Activated CD8-positive, alpha-beta T cell treated with anti-CD3 and anti-CD28 coated beads for 36 hours (primary cell): ENCODE measurements around the gene CD248. TPM values are rescaled to one million over a fixed set of nuclear protein-coding genes. Genes with fewer than 3 reads are reported as not detected.

Experiments used
- ATAC-seq: fragments of 200-7000 bp; cut with Tn5 transposase; one replicate; pipeline ENCODE4 v1.10.0; 2021; ENCODE audit warnings: mild to moderate bottlenecking, moderate library complexity
- CTCF ChIA-PET: fragments of 350-600 bp; sonication (Branson Sonifier 250); formaldehyde crosslinking; loops from one replicate; lab custom pipeline; 2021; ENCODE audit warnings: antibody characterized with exemption; lab: Charles Lee
- POLR2A ChIA-PET: fragments of 350-600 bp; sonication (Branson Sonifier 250); formaldehyde crosslinking; loops from one replicate; lab custom pipeline; 2021; ENCODE audit warnings: antibody characterized with exemption; lab: Charles Lee
- DNase-seq: peaks from one replicate; pipeline ENCODE4 v3.0.0-alpha.2; 2020
- H3K27ac Mint-ChIP-seq: one replicate; pipeline ENCODE4 v1.8.0; 2021; ENCODE audit warnings: mild to moderate bottlenecking, mixed read lengths
- H3K27me3 Mint-ChIP-seq: one replicate; pipeline ENCODE4 v1.8.0; 2021; ENCODE audit warnings: mixed read lengths
- H3K36me3 Mint-ChIP-seq: one replicate; pipeline ENCODE4 v1.8.0; 2021; ENCODE audit warnings: low read depth, mixed read lengths
- H3K4me1 Mint-ChIP-seq: one replicate; pipeline ENCODE4 v1.8.0; 2021; ENCODE audit warnings: low read depth, mixed read lengths
- H3K4me3 Mint-ChIP-seq: one replicate; pipeline ENCODE4 v1.8.0; 2021; ENCODE audit warnings: mild to moderate bottlenecking, moderate library complexity, mixed read lengths
- H3K9me3 Mint-ChIP-seq: one replicate; pipeline ENCODE4 v1.8.0; 2021; ENCODE audit warnings: mixed read lengths
- intact Hi-C: fragments of 100-400 bp; cut with micrococcal nuclease; formaldehyde crosslinking; loops from one replicate; pipeline ENCODE4 v1.10.0; 2022
- total RNA-seq, 2 experiments: library from RNA; stranded (reverse); gene quantifications; one replicate each; pipeline ENCODE4 v1.2.3, GENCODE V29; 2021
- TF ChIP-seq, protein P1 (sequence below): fragments of 200-600 bp; IDR thresholded peaks from one replicate; pipeline ENCODE4 v1.8.0; 2022; ENCODE audit warnings: antibody characterized with exemption, mild to moderate bottlenecking

CD248 gene
- total RNA-seq, 2 experiments from 2014 or later, result 16.3 to 16.8 TPM

DNA sequence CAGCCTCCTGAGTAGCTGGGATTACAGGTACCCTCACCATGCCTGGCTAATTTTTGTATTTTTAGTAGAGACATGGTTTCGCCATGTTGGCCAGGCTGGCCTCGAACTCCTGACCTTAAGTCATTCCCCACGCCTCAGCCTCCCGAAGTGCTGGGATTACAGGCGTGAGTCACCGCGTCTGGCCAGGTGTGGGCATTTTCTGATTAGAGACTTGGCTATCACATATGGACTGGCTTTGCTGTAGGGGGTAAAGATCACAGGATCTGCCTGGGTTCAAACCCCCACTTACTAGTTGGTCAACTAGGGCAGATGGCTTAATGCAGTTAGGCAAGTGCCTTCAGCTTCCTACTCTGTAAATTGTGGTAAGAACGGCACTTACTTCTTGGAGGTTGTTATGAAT is 6.5 kb downstream of the CD248 start:
- no peak overlapping the region for H3K4me3 Mint-ChIP-seq
- DNase-seq, result no peak
- H3K36me3 Mint-ChIP-seq, result peaks cover 2% of the 10 kb centered on the region
- POLR2A ChIA-PET, result interaction anchor here (0.9 to 2.2 kb wide), 2 partner anchors 35 to 79 kb away, joined by 3 to 6 read pairs; no protein-coding TSS in a partner anchor
- intact Hi-C loops, result loop anchor here (5.0 kb wide), 2 partner anchors 37 to 77 kb away; partner anchors contain the start of genes B4GAT1 and BRMS1
- H3K4me1 Mint-ChIP-seq, result peaks cover 16% of the 10 kb centered on the region
- H3K27ac Mint-ChIP-seq, result no peak overlapping the region
- TF ChIP-seq, protein P1, sequence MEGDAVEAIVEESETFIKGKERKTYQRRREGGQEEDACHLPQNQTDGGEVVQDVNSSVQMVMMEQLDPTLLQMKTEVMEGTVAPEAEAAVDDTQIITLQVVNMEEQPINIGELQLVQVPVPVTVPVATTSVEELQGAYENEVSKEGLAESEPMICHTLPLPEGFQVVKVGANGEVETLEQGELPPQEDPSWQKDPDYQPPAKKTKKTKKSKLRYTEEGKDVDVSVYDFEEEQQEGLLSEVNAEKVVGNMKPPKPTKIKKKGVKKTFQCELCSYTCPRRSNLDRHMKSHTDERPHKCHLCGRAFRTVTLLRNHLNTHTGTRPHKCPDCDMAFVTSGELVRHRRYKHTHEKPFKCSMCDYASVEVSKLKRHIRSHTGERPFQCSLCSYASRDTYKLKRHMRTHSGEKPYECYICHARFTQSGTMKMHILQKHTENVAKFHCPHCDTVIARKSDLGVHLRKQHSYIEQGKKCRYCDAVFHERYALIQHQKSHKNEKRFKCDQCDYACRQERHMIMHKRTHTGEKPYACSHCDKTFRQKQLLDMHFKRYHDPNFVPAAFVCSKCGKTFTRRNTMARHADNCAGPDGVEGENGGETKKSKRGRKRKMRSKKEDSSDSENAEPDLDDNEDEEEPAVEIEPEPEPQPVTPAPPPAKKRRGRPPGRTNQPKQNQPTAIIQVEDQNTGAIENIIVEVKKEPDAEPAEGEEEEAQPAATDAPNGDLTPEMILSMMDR, result no peak
- CTCF ChIA-PET, result interaction anchor here (3.7 to 10.2 kb wide), 4 partner anchors 9 to 76 kb away, joined by 37 to 149 read pairs (median 86); partner anchors contain the start of gene RIN1
- H3K9me3 Mint-ChIP-seq, result no peaks in the 10 kb centered on the region
- ATAC-seq, result no peak
- no peaks in the 10 kb centered on the region for H3K27me3 Mint-ChIP-seq

DNA sequence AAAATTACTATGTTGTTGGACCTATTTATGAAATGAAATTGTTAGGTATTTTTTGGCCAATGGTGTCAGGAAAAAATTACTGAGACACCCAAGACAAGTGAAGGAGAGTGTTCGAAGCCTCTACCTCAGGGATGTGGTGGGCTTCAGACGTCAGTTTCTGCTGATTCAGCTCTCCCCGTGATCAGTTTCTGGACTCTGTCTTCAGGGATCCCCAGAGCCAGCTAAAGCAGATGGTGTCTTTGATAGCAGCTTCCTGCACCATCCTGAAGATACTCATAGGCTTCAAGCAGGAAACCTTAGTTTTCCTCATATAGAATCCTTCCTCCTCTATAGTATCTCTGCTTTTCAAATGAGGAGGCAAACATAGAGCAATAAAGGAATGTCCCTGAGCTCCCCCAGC is 7.4 kb downstream of the CD248 start:
- Mint-ChIP-seq H3K27ac (no peak overlapping the region), H3K4me3 (no peak overlapping the region), H3K27me3 (no peaks in the 10 kb centered on the region), H3K9me3 (no peaks in the 10 kb centered on the region), H3K4me1 (peaks cover 9% of the 10 kb centered on the region), H3K36me3 (no peaks in the 10 kb centered on the region)
- intact Hi-C loops, result no loop called here
- CTCF ChIA-PET, result interaction anchor here (1.4 to 10.2 kb wide), 5 partner anchors 8 to 77 kb away, joined by 6 to 149 read pairs (median 39); partner anchors contain the start of genes BRMS1 and RIN1
- DNase-seq (no peak), ATAC-seq (no peak)
- TF ChIP-seq, protein P1, result no peak
- POLR2A ChIA-PET, result interaction anchor here (0.9 kb wide), 1 partner anchor 36 kb away, joined by 3 read pairs; no protein-coding TSS in a partner anchor

DNA sequence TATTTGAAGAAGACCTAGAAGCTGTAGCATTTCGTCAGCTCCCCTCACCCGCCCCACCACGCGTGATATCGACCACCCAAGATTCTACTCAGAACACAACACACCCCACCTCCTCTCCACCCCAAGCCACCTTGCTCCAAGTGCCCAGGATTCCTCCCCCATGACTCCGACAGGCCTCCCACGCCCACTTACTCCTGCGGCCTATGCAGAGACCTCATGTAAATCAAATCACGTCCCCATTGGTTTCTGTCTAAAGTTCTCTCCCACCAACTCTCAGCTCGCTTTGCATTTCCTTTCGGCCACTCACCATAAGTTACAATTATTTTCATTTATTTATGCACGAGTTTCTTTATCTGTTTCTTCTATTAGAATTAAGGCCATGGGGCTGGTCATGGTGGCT is 14.2 kb downstream of the CD248 start:
- H3K27ac Mint-ChIP-seq, result no peak overlapping the region
- ChIA-PET POLR2A (no interaction called here), CTCF (interaction anchor here (1.1 to 4.2 kb wide), 4 partner anchors 9 to 83 kb away, joined by 3 to 37 read pairs (median 3); no protein-coding TSS in a partner anchor)
- intact Hi-C loops, result no loop called here
- ATAC-seq (no peak), DNase-seq (no peak)
- no peaks in the 10 kb centered on the region for H3K9me3 Mint-ChIP-seq
- no peaks in the 10 kb centered on the region for H3K36me3 Mint-ChIP-seq
- H3K4me1 Mint-ChIP-seq, result no peaks in the 10 kb centered on the region
- no peak overlapping the region for H3K4me3 Mint-ChIP-seq
- TF ChIP-seq, protein P1, result no peak
- no peaks in the 10 kb centered on the region for H3K27me3 Mint-ChIP-seq

DNA sequence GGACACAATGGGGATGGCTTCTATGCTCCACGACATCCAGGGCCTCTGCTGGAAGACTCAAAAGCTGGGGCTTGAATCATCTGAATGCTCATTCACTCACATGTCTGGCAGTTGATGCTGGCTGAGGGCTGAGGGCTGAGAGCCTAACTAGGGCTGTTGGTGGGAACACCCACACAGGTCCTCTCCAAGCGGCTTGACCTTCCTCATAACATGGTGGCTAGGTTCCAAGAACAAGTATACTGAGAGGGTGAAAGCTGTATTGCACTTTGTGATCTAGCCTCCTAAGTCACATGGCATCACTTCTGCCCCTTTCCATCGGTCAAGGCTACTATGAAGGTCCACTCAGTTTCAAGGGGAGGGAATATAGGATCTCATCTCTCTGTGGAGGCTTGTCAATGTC is 17.7 kb downstream of the CD248 start:
- Mint-ChIP-seq H3K4me1 (no peaks in the 10 kb centered on the region), H3K9me3 (no peaks in the 10 kb centered on the region), H3K27ac (no peak overlapping the region), H3K4me3 (no peak overlapping the region), H3K36me3 (no peaks in the 10 kb centered on the region), H3K27me3 (no peaks in the 10 kb centered on the region)
- DNase-seq (no peak), ATAC-seq (no peak)
- intact Hi-C loops, result no loop called here
- ChIA-PET CTCF (interaction anchor here (1.1 to 4.2 kb wide), 4 partner anchors 12 to 90 kb away, joined by 3 to 37 read pairs (median 6); no protein-coding TSS in a partner anchor), POLR2A (no interaction called here)
- TF ChIP-seq, protein P1, result no peak

DNA sequence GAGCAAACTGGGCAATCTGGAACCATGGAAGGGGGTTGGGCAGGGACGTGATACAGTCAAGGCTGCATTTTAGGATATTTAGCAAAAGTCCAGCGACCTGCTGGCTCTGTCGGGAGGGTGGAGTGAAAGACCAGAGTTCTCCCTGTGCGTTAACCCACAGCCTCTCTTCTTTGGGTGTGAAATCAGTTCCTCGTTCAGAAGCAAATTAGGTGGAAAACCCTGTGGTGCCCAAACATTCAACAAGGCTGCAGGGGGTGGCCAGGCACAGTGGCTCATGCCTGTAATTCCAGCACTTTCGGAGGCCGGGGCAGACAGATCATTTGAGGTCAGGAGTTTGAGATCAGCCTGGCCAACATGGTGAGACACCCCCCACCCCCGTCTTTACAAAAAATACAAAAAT is 19.2 kb downstream of the CD248 start:
- Mint-ChIP-seq H3K27ac (no peak overlapping the region), H3K4me1 (peaks cover 3% of the 10 kb centered on the region), H3K36me3 (no peaks in the 10 kb centered on the region), H3K27me3 (peaks cover 9% of the 10 kb centered on the region), H3K9me3 (no peaks in the 10 kb centered on the region), H3K4me3 (no peak overlapping the region)
- CTCF ChIA-PET, result interaction anchor here (1.0 to 2.7 kb wide), 6 partner anchors 14 to 518 kb away, joined by 3 to 7 read pairs (median 4); no protein-coding TSS in a partner anchor
- no peak for ATAC-seq
- no peak for DNase-seq
- intact Hi-C loops, result no loop called here
- POLR2A ChIA-PET, result interaction anchor here (0.6 to 0.7 kb wide), 2 partner anchors 15 to 16 kb away, joined by 3 read pairs; no protein-coding TSS in a partner anchor
- TF ChIP-seq, protein P1, result no peak
